Activated CD4-positive, alpha-beta T cell treated with anti-CD3 and anti-CD28 coated beads, Interleukin-2, amount 50 U/mL, for 1 hour (primary cell): ENCODE data around the gene MRPL40.
A peak's percentile ranks its signal among the peaks of the same experiment; 100 is the strongest.

Experiments
- DNase-seq: peaks from one replicate; pipeline ENCODE4 v3.0.0-alpha.2; 2020

MRPL40 gene

DNA sequence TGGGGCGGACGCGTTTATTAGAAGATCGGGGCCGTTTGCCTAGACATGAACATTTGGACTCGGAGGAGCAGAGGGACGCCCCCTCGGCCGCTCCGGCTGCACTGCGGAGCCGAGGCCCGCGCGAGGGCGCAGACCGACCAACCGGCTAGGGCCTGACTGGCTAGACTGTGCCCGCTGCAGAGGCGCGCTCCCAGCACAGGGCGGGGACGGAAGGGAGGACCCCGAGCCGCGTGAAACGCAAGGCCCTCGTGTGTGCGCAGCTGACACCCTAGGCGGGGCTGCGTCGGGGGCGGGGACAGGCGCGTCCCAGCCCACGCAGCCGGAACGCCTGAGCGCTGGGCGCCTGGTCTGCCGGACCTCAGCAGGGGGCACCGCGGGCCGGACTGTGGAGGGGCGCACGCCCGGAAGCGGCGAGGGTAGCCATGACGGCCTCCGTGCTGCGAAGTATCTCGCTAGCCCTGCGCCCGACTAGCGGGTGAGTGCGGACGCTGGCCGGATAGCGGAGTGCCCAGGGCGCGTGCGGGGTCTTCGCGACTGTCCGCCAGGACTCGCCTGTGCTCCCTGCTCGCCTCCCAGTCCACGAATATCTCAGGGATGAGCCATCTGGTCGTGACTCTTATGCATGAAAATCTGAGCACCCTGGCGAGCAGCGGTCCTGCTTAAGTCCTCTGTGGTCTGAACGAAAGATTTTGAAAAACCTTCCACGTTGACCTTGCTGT, at the start of gene MRPL40:
Gene MRPL40, plus strand, starts transcription at position 413 of the 719 bp plus-strand sequence. Its CDS starts 10 bp downstream, at position 423.
- peak; percentile 82 for DNase-seq

DNA sequence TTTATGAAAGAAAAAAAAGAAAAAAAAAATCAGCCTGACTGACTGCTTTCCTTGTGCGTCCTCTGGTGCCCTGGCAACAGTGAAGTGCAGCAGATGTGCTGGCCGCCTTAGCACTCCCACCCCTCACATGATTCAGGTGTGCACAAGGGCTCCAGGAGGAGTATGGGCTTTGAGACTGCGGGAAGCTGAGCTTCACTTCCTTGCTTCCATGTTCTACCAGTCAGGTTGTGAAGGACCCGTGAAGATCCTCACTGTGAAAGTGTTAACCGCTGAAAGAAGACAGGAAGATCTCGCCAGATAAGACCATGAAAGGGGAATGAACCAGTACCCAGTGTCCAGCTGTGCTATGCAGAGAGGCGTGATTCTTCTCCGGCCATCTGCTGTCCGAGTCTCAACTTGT, 49.1 kb upstream of the MRPL40 start:
- no peak for DNase-seq

- no peak for DNase-seq
These were observed 47.0 kb upstream of the MRPL40 start for GRCh38 chr22:19385221-19385906.

DNA sequence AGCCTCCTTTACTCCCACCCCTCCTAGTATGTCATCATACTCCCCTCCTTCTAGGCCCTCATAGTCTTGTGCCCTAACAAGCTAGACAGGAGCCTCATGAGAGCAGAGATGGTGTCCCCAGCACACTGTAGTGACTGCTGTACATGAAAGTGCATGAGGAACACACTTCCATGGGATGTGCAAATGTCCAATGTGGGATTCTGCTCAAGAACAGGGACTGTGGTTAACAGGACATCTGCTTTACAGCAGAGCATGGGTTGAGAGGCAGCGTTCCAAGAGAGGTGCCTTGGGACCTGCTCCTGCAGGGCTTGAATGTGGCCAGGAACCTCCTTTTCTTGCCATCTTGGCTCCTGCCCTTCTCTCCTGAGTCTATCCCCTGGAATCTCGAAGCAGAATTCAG, 46.1 kb upstream of the MRPL40 start:
- DNase-seq: no peak

DNA sequence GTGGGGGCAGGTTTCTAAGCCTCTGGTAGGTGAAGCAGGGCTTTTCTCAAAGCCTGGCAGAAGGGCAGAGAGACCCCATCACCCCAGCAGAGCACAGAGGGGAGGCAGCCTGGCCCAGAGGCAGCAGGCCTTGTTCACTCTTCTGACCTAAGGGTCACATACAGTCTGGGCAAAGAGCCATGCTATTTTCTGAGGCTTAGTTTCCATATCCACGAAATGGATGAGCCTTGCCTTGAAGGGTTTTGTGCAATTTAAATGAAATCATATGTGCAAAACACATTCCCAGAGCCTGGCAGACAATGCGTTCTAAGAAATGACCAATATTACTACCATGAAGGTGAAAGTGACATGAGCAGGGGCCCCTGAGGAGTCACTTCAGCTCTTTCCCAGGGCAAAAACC, 45.3 kb upstream of the MRPL40 start:
- DNase-seq: no peak

DNA sequence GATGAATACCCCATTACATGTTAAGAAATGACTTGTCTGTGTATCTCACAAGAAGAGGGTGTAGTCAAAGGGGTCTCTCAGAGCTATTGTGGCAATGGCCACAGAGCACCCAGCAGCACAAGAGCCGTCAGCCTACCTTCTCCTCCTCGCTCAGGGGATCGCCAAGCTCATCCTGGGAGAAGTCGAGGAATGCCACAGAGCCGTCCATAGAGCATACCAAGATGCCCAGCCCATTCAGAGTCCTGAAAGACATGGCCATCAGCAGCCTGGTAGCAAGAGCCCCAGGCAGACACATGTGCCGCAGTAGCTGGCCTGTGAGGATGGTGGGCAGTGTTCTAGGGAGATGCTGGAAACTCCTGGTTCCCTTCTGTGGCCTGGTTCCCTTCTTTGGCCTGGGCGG, 44.8 kb upstream of the MRPL40 start:
- DNase-seq: no peak

GRCh38 chr22:19393704-19394103, 38.6 kb upstream of the MRPL40 start:
- no peak for DNase-seq

GRCh38 chr22:19394274-19395050, 37.9 kb upstream of the MRPL40 start:
- DNase-seq: no peak

DNA sequence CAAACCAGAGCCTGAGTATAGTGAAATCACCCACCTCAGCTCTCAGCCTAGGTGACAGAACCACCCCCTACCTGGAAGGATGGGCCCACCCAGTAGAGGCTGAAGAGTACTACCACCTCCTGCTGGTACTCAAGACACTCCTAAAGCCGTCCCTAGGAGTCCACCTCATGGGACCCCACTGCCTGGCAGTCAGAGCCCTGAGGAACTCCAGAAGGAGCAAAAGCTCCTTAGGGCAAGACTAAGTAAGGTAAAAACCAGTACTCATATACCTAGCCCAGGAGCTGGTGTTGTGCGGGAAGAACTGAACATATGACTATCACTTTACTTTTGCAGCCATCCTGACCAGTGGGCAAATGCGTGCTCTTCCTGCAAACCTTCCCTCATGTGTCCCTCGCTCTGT, 37.1 kb upstream of the MRPL40 start:
- no peak for DNase-seq

- no peak for DNase-seq
These were observed 35.8 kb upstream of the MRPL40 start for GRCh38 chr22:19396561-19396933.

DNA sequence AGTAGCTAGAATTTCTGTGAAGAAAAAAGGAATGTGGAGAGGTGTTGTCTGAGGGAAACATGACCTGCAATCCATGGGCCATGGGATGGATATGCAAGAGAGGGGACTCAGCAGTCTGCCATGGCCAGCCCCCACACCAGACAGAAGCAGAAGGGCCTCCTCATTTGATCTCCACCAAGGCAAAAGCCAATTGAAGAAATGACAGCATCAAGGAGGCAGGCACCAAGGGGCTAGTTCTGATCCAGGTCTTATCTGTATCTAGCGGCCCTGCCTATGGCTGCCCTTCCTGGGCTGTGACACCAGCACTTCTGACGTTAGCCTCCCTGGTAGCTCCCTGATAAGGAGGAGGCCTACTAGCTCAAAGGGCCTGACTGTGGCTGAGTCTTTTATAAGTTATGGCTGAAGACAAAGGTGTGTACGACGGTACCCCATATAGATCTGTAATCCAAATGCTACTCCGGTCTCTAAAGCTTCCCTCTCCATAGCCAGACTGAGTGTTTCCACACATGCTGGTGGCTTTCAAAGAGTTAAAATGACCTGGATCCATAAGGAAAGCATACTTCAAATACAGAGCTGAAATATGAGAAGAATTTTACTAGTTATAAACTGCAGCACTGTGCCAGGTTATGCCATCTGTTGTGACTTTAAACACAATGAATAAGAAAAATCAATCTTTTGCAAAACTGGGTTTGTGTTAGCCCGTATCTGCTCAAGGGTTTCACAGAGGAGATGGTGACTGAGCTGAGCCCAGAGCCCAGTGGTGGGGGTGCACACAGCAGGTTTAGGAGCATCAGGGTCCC, 35.2 kb upstream of the MRPL40 start:
- DNase-seq: no peak

GRCh38 chr22:19397734-19398104, 34.6 kb upstream of the MRPL40 start:
- DNase-seq: no peak

DNA sequence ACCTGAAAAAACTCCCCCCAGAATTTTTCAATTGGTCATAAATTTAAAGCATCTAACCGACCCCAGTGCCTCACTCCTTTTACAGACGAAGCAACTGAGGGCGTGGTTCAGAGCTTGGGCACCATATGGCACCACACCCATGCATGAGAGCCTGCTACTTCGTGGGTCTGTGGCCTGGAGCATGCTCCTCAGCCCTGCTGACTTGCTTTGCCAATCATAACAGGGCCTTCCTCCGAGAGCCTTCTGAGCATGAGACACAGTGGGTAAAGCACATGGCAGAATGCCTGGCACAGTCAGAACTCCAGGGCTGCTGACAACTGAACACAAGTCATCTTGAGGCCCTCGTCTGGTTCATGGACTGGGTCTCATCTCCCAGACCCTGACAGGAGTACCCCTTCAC, 34.1 kb upstream of the MRPL40 start:
- DNase-seq: no peak

DNA sequence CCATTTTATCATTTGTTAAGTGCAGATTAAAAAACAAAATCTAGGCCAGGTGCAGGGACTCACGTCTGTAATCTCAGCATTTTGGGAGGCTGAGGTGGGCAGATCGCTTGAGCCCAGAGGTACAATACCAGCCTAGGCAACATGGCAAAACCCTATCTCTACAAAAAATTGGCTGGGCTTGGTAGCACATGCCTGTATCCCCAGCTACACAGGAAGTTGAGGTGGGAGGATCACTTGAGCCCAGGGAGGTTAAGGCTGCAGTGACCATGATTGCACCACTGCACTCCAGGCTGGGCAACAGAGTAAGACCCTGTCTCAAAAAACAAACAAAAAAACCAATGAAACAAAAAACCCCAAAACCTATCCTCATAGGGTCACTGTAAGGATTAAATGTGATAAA, 33.7 kb upstream of the MRPL40 start:
- no peak for DNase-seq

DNA sequence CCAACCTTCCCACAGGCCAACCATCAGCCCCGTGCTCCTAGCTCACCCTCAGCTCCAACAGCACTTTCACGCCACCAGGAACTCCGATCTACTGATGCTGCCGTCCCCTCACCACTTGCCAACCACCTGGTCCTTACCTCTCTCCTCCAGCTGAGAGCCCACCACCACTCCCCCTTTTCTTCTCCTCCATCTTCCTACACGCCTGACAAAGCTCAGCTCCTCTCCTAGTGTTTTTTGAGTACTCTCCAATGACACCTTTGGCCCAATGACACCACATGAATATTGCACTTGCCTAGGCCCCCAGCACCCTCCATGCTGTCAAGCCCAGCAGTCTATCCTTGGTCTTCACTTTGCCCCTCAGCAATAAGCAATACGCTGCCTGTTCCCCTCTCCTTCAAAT, 31.5 kb upstream of the MRPL40 start:
- no peak for DNase-seq

DNA sequence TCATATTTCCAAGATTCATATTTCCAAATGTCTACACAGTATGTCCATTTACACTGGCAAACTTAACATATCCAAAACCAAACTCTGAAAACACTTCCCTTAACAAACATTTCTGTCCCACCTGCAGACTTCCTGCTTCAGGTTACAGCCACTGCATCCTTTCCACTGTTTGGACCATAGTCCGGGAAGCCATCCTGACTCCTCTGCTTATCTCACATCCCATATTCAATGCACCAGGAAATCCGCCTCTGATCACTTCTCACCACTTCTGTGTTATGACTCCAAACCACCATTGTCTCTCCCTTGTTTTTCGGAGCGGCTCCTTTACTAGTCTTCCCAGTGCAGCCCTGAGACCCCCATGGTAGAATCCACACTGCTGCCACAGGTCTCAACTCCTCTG, 30.9 kb upstream of the MRPL40 start:
- no peak for DNase-seq

GRCh38 chr22:19402642-19403191, 29.6 kb upstream of the MRPL40 start:
- no peak for DNase-seq

- DNase-seq: no peak
These were observed 27.7 kb upstream of the MRPL40 start for GRCh38 chr22:19404676-19405075.

DNA sequence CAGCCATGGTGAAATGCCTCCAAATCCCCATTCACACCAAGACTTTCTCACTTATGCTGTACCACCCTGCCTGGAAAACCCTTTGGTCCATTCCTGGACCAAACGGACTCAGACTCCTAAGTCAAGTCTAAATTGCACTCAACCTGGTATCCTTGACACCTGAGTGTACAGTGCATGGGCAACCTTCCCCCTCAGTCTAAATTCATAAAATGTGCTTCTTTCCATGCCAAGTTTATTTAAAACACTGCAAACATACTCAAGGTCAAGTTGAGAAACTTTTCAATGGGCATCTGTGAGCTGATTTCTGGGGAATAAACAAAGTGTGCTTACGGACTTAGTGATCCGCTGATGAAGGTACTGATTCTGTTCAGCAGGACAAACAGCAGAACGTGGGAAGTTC, 27.2 kb upstream of the MRPL40 start:
- no peak for DNase-seq

DNA sequence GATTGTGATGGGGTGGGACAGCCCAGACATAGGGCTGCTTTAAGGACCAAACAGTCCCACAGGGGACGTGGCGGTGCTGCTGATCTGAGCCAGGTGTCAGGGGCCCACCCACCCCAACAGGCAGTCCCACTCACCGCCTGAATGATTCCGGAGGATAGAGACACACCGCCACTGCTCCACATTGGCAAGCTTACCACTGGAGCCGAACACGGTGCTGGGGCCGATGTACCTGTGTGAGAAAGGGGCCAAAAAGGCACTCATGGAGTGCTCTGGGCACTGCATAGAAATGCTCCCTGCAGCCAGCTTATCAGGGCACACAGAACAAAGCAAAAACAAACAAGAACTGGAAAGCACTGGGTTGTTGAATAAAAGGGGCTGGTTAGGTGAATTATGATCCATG, 26.7 kb upstream of the MRPL40 start:
- no peak for DNase-seq

DNA sequence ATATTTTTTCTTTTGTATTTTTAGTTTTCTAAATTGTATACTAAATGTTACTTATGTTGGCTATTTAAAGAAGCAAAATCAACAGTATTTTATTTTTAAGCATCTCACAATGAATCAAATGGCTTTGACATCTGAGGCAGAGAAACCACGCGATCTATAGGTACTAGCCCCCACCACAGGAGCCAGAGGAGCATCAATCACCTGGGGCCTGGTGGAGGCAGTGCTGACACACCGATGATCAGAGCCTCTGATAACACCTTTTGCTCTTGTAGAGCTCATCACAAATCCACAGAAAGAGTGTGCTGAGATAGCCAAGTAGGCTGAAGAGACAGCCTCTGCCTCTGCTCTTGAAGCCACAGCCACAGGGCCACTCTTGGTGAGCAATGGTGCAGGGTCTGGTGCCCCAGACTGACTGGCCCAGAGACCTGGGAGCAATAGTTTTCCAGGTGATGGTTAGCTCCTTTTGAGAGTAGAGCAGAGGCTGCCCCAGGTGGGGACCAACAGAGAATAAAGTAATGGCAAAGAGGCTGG, 26.0 kb upstream of the MRPL40 start:
- DNase-seq: no peak

DNA sequence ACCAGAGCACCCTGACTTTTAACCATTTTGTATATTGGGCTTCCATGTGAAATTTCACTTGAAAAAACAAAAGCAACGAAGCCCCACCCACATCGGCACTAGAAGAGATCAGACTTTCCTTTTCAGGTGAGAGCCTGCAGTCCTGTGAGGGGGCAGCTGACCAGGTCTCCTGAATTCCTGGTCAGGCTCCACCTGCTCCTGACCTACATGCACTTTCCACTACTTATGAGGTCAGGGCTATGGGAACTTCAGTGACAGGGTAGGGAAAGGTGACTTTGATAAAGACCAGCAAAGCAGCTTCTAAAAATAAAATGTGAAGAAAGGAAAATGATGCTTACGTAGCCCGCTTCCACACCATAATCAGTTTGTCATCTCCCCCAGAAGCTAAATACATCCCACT, 25.5 kb upstream of the MRPL40 start:
- no peak for DNase-seq
